H1 (cell line): ENCODE results near the gene UROC1. TPM values are rescaled to one million over a fixed set of nuclear protein-coding genes. Genes with fewer than 3 reads are reported as not detected.

ENCODE experiments used
- POU5F1 ChIP-seq: IDR thresholded peaks from 2 replicates; pipeline ENCODE4 v1.6.1; 2011; ENCODE audit warnings: low read depth, mild to moderate bottlenecking, low read length, moderate library complexity
- SUZ12 ChIP-seq: fragments of 200-600 bp; sonication (generic); IDR thresholded peaks from 2 replicates; pipeline ENCODE4 v1.6.1; 2012; ENCODE audit warnings: mild to moderate bottlenecking, inconsistent platforms, low read length, moderate library complexity, mixed read lengths
- polyA plus RNA-seq, 7 experiments: library from polyadenylated mRNA; depleted of rRNA in 3 of 7; stranded (reverse) in 5 of 7; unstranded in 2 of 7; fragments of >200 nt in 5 of 7; fragments of 200-250 nt in 2 of 7; gene quantifications; 1 replicate in 5 of 7; 2 replicates in 1 of 7; 4 replicates in 1 of 7; pipeline versions ENCODE4 v1.2.1 to v1.2.3, GENCODE V29; 2011 to 2013; ENCODE audit warnings: missing spikeins in 2 of 7, mixed read lengths in 2 of 7
- total RNA-seq: library from RNA; stranded (reverse); fragmentation: NEBNext Ultra II Directional; extraction: Animal tissue kit (Norgen Biotek cat#: 25700); gene quantifications from 2 replicates; pipeline ENCODE4 v1.2.1, GENCODE V29; 2021
- TF ChIP-seq, protein P1 (sequence below): fragments of 300-600 bp; sonication (generic); IDR thresholded peaks from 2 replicates; pipeline ENCODE4 v1.7.1; 2012; ENCODE audit warnings: low read length, moderate library complexity, mild to moderate bottlenecking, inconsistent platforms; ENCODE audit not compliant: insufficient replicate concordance

Gene UROC1
- total and polyA plus RNA-seq, 2 of the 8 experiments (the other 6 are each of a cell fraction or from before 2014, with no cell fraction given), result 0.03 TPM; not detected in 1

DNA sequence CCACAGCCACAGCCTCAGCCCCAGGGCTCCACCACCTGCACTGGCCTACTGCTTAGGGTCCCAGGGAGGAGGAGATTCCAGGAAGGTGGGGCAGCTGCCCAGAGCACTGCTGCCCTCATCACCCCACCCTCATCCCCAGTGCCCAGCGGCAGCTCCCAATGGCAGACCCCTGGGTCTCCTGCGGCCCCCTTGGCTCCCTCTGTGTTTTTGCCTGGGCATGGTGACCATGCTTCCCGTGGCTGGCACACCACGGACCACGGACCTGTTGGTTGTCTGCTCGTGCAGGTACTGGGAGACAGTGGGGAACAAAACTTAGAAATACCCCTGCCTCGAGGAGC is 9.1 kb upstream of the UROC1 start (continued):
- TF ChIP-seq, protein P1, sequence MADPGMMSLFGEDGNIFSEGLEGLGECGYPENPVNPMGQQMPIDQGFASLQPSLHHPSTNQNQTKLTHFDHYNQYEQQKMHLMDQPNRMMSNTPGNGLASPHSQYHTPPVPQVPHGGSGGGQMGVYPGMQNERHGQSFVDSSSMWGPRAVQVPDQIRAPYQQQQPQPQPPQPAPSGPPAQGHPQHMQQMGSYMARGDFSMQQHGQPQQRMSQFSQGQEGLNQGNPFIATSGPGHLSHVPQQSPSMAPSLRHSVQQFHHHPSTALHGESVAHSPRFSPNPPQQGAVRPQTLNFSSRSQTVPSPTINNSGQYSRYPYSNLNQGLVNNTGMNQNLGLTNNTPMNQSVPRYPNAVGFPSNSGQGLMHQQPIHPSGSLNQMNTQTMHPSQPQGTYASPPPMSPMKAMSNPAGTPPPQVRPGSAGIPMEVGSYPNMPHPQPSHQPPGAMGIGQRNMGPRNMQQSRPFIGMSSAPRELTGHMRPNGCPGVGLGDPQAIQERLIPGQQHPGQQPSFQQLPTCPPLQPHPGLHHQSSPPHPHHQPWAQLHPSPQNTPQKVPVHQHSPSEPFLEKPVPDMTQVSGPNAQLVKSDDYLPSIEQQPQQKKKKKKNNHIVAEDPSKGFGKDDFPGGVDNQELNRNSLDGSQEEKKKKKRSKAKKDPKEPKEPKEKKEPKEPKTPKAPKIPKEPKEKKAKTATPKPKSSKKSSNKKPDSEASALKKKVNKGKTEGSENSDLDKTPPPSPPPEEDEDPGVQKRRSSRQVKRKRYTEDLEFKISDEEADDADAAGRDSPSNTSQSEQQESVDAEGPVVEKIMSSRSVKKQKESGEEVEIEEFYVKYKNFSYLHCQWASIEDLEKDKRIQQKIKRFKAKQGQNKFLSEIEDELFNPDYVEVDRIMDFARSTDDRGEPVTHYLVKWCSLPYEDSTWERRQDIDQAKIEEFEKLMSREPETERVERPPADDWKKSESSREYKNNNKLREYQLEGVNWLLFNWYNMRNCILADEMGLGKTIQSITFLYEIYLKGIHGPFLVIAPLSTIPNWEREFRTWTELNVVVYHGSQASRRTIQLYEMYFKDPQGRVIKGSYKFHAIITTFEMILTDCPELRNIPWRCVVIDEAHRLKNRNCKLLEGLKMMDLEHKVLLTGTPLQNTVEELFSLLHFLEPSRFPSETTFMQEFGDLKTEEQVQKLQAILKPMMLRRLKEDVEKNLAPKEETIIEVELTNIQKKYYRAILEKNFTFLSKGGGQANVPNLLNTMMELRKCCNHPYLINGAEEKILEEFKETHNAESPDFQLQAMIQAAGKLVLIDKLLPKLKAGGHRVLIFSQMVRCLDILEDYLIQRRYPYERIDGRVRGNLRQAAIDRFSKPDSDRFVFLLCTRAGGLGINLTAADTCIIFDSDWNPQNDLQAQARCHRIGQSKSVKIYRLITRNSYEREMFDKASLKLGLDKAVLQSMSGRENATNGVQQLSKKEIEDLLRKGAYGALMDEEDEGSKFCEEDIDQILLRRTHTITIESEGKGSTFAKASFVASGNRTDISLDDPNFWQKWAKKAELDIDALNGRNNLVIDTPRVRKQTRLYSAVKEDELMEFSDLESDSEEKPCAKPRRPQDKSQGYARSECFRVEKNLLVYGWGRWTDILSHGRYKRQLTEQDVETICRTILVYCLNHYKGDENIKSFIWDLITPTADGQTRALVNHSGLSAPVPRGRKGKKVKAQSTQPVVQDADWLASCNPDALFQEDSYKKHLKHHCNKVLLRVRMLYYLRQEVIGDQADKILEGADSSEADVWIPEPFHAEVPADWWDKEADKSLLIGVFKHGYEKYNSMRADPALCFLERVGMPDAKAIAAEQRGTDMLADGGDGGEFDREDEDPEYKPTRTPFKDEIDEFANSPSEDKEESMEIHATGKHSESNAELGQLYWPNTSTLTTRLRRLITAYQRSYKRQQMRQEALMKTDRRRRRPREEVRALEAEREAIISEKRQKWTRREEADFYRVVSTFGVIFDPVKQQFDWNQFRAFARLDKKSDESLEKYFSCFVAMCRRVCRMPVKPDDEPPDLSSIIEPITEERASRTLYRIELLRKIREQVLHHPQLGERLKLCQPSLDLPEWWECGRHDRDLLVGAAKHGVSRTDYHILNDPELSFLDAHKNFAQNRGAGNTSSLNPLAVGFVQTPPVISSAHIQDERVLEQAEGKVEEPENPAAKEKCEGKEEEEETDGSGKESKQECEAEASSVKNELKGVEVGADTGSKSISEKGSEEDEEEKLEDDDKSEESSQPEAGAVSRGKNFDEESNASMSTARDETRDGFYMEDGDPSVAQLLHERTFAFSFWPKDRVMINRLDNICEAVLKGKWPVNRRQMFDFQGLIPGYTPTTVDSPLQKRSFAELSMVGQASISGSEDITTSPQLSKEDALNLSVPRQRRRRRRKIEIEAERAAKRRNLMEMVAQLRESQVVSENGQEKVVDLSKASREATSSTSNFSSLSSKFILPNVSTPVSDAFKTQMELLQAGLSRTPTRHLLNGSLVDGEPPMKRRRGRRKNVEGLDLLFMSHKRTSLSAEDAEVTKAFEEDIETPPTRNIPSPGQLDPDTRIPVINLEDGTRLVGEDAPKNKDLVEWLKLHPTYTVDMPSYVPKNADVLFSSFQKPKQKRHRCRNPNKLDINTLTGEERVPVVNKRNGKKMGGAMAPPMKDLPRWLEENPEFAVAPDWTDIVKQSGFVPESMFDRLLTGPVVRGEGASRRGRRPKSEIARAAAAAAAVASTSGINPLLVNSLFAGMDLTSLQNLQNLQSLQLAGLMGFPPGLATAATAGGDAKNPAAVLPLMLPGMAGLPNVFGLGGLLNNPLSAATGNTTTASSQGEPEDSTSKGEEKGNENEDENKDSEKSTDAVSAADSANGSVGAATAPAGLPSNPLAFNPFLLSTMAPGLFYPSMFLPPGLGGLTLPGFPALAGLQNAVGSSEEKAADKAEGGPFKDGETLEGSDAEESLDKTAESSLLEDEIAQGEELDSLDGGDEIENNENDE, result no peak
- TF ChIP-seq SUZ12, result no peak
- no peak for TF ChIP-seq POU5F1
